NOMO-1 treated with dmso at 0.1 percent for 144 hours (cell line): ENCODE results near the gene SPECC1L.

ENCODE experiments used
- DNase-seq: peaks from one replicate; lab custom pipeline; 2025; ENCODE audit not compliant: unreplicated experiment; lab: John Stamatoyannopoulos, UW

Gene SPECC1L

DNA sequence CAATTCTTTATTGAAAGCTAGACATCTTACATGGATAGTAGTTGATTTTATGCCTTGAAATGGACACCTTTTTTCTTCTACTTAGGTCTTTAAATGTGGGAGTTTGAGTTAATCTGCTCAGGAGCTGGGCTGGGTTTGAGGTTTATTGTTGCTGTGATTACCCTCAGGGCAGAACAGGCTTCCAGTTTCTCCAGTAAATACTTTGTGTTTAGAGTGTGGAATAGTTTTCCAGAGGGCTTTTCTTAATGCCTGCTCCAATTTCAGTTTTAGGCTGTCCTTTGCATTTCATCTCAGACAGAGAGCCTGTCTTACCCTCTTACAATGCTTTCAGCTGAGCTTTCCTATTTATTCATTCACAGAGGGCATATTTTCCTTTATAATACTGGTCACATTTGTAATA lies 86.9 kb downstream of the SPECC1L start:
- no peak for DNase-seq

GRCh38 chr22:24358105-24358836 lies 87.6 kb downstream of the SPECC1L start:
- no peak for DNase-seq

GRCh38 chr22:24359452-24360120 lies 89.0 kb downstream of the SPECC1L start:
- no peak for DNase-seq

GRCh38 chr22:24361976-24362646 lies 91.5 kb downstream of the SPECC1L start:
- no peak for DNase-seq

DNA sequence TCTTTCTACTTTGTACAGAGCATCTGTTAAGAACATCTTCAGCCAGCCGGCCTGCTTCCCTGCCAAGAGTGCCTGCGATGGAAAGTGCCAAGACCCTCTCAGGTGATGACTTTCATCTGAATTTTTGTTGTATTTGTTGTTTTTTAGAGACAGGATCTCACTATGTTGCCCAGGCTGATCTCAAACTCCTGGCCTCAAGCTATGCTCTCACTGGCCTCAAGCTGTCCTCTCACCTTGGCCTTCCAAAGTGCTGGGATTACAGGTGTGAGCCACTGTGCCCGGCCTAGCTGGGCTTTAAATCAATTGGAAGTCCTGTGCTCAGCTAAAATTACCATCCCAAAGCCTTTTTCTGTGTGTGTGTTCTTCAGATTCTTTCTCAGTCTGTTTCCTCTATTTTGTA lies 92.6 kb downstream of the SPECC1L start:
- DNase-seq, result no peak

GRCh38 chr22:24366701-24367100 lies 96.1 kb downstream of the SPECC1L start:
- no peak for DNase-seq

GRCh38 chr22:24367841-24368240 lies 97.2 kb downstream of the SPECC1L start:
- DNase-seq, result no peak

- no peak for DNase-seq
These were observed 99.8 kb downstream of the SPECC1L start for GRCh38 chr22:24370401-24370800.

GRCh38 chr22:24376002-24376401 lies 105.4 kb downstream of the SPECC1L start:
- no peak for DNase-seq

DNA sequence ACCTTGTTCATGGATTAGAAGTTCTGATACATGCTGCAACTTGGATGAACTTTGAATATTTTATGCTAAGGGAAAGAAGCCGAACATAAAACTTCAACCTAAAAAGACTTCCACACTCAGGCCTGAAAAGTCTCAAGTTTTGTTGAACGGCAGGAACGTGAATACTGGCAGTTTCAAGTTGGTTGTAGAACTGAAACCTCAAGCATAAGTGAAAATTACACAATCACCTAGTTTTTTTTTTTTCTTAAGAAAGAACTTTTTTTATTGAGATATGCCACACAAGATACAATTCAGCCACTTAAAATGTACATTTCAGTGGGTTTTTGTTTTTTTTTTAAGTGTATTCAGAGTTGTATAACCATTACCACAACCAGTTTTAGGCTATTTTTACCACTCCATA lies 106.0 kb downstream of the SPECC1L start:
- peak; percentile 45 for DNase-seq

- no peak for DNase-seq
These were observed 108.9 kb downstream of the SPECC1L start for GRCh38 chr22:24379536-24379935.

DNA sequence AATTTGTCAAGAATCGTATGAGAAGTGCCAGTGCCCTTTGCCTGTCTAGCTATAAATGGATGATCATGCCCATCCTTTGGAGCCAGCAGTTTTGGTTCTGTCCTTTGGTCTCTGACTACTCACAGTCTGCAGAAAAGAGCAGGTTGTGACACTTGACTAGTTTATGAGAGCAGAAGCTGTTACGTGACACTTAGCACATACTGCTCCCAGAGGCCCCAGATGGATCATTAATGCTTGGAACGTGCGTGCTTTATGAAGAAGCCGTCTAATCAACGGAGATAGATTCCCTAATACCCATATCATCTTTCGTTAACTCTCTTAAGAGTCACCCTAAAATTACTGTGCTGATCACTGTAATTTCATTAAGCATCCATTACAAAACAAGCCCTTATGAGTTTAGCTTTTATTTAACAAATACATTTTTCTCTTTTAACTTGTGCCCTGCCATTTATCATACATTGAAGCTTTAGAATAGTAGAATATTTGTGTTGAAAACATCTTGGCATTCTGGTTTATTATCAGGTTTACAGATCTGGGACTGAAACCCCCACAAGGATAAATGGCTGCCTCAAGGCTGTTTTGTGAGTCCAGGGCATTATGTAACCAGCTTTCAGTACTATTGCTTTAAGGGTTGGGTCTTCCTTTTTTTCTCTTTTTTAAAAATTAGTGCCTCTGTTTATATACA lies 109.7 kb downstream of the SPECC1L start:
- DNase-seq, result no peak

DNA sequence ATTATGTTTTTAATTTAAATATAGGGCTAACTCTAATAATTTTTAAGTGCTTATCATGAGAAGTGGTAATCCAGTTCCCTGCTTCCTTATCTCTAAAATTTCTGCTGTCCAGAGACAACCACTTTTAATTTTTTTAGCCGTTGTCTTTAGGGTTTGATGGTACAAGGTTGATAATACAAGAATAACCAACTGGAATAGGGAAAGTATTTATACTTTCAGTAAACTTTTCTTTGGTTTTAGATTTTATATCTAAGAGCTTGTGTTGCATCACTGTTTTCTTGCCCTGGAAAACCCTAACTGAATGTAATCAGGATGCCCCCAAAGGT lies 110.2 kb downstream of the SPECC1L start:
- DNase-seq, result no peak

DNA sequence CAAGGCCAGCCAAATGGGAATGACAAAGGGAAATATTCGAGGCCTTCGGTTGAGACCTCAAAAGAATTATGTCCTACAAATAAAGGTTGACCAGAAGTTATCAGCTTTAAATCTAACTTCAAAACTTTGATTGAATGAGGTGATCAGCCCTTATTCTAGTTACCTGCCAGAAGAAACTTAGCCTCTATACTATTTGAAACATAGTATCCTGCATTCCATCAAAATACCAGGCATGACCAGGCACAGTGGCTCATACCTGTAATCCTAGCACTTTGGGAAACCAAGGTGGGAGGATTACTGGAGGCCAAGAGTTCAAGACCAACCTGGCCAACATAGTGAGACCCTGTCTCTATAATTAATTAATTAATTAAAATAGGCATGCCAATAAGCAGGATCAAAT lies 112.4 kb downstream of the SPECC1L start:
- DNase-seq, result no peak

GRCh38 chr22:24384131-24384530 lies 113.5 kb downstream of the SPECC1L start:
- DNase-seq, result no peak

DNA sequence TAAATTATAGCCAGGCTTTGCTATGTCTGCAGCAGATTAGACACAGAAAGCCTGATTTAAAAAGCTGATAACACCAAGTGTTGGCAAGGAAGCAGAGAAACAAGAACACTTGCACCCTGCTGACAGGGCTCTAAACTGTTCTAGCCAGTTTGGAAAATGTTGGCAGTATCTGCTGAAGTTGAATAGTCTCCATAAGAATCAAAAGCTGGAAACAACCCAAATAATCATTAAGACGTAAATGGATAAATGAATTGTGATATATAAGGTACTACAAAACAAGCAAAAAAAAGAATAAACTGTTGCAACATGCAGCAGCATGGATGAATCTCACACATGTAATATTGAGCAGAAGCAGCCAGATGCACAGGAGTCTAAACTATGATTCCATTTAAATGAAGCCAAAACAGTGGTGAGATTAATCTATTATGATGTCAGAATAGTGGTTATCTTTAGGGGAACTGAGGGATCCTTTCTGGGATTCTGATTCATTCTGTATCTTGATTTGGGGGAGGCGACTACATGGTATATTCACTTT lies 116.4 kb downstream of the SPECC1L start:
- DNase-seq, result no peak

GRCh38 chr22:24389680-24390079 lies 119.0 kb downstream of the SPECC1L start:
- DNase-seq, result no peak

DNA sequence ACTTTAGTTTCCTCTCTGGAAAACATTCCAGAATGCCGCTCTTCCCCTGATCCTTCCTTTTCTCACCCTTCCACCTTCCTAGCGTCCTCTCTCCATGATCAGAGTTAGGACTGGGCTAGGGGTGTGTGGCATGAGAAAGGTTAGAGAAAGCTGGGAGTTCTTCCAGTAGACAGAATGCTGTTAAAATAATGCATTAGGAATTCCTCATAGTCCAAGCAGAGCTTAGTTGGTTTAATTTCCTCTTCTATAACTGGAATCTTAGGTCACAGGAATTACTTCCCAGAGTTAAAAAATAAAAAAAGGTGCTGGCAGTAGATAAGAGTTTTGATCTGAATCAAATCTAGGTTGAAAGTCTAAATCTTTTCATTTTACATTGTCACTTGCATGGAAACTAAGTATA lies 119.5 kb downstream of the SPECC1L start:
- DNase-seq, result no peak

DNA sequence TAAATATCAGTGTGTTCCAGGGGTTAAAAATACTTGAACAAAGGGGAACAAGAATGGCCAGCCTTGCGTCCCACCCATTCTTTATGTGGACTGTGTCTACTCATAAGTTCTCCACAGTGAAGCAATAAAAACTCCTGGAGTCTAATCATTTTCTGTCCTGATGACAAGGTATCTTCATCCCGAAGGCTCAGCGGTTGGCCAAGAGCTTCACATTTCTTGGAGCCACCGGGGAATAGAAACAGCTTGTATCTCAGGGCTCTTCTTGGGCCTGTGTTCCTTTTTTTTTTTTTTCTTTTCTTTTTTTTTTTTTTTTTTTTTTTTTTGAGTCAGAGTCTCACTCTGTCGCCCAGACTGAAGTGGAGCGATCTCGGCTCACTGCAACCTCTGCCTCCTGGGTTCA lies 119.9 kb downstream of the SPECC1L start:
- no peak for DNase-seq

DNA sequence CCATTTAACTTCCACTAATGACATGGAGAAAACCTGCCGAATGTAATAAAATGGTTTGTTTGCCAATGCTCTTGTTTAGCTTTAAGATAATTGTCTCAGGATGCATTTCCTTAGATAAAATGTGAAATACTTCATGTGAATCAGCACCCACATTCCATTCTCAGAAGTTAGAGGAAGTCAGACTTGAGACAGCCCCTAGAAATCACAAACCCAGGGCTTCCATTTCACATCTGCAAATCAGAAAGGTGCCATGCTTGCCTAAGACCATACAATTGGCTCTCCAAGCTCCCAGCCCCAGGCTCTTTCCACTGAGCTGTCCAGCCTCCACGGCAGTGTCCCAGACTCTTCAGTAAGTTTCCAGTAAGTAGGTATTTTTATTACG lies 121.2 kb downstream of the SPECC1L start:
- no peak for DNase-seq

DNA sequence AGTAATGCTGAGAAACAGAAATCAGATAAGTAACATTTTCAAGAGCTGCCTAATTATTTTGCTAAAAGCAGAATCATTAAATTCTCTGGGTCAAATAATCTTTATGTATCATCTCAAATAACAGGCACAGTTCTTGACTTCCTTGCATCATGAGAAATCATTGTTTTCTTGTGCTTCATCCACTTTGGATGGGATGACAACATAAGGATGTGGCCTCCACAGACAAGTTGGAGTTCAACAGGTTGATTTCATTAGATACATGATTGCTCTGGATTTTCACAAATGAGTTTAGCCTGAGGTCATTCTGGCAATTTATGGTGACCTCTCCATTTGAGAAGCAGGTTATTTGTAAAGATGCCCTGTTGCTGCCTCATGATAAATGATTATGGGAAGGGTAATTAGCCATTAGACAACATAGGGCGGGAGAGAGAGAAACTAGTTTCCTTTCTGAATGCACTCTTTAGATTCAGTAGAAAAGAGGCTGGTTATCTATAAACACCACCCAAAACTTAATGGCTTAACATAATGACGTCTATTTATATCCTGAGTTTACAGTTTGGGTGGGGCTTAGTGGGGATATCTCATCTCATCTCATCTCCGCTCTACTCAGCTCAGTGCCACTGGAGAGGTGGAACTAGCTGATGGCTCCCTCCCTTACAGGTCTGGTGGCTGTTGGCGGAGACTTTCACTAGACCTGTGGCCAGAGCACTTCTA lies 121.7 kb downstream of the SPECC1L start:
- no peak for DNase-seq
